H9 (cell line): ENCODE measurements around the gene MAP4K1. TPM values are rescaled to one million over a fixed set of nuclear protein-coding genes. Genes with fewer than 3 reads are reported as not detected.
A peak's percentile ranks its signal among the peaks of the same experiment; 100 is the strongest.

Source experiments
- DNase-seq: peaks from one replicate; pipeline ENCODE4 v3.0.0-alpha.2; 2017
- H2AFZ ChIP-seq: one replicate; pipeline ENCODE4 v1.6.1; 2013; ENCODE audit warnings: mild to moderate bottlenecking, low read length, control low read depth, moderate library complexity
- H2AK5ac ChIP-seq: 2 replicates; pipeline ENCODE4 v1.6.1; 2013; ENCODE audit warnings: low read length, control low read depth, mixed read lengths; ENCODE audit not compliant: insufficient read length
- H2BK120ac ChIP-seq: one replicate; pipeline ENCODE4 v1.6.1; 2013; ENCODE audit warnings: low read depth, mild to moderate bottlenecking, low read length, control low read depth, inconsistent platforms; ENCODE audit not compliant: poor library complexity, severe bottlenecking
- H2BK12ac ChIP-seq: 2 replicates; pipeline ENCODE4 v1.6.1; 2013; ENCODE audit warnings: low read length, control low read depth, mixed read lengths, low read depth; ENCODE audit not compliant: insufficient read length
- H2BK15ac ChIP-seq: 2 replicates; pipeline ENCODE4 v1.6.1; 2013; ENCODE audit warnings: low read depth, low read length, control low read depth
- H2BK20ac ChIP-seq: one replicate; pipeline ENCODE4 v1.6.1; 2013; ENCODE audit warnings: low read depth, mild to moderate bottlenecking, low read length, control low read depth, inconsistent platforms; ENCODE audit not compliant: poor library complexity, severe bottlenecking
- H2BK5ac ChIP-seq: 2 replicates; pipeline ENCODE4 v1.6.1; 2013; ENCODE audit warnings: low read length, control low read depth, mixed read lengths; ENCODE audit not compliant: insufficient read length
- H3K14ac ChIP-seq: 2 replicates; pipeline ENCODE4 v1.6.1; 2013; ENCODE audit warnings: low read length, control low read depth; ENCODE audit not compliant: insufficient read depth
- H3K18ac ChIP-seq: 2 replicates; pipeline ENCODE4 v1.6.1; 2013; ENCODE audit warnings: low read depth, mild to moderate bottlenecking, mixed read lengths, low read length, control low read depth; ENCODE audit not compliant: insufficient read length
- H3K23ac ChIP-seq: 2 replicates; pipeline ENCODE4 v1.6.1; 2013; ENCODE audit warnings: low read length, control low read depth, mixed read lengths, low read depth; ENCODE audit not compliant: insufficient read length
- H3K23me2 ChIP-seq: 2 replicates; pipeline ENCODE4 v1.6.1; 2013; ENCODE audit warnings: low read depth, mild to moderate bottlenecking, mixed read lengths, low read length, control low read depth; ENCODE audit not compliant: insufficient read length, poor library complexity, severe bottlenecking
- H3K27ac ChIP-seq: 2 replicates; pipeline ENCODE4 v1.5.1; 2013; ENCODE audit warnings: low read length, control low read depth, mixed read lengths, low read depth; ENCODE audit not compliant: insufficient read length
- H3K27me3 ChIP-seq: 2 replicates; pipeline ENCODE4 v1.6.1; 2013; ENCODE audit warnings: low read length, control low read depth, inconsistent platforms; ENCODE audit not compliant: insufficient read depth
- H3K4ac ChIP-seq: 2 replicates; pipeline ENCODE4 v1.6.1; 2013; ENCODE audit warnings: low read depth, mild to moderate bottlenecking, control low read depth, inconsistent platforms, low read length, moderate library complexity
- H3K4me1 ChIP-seq: 2 replicates; pipeline ENCODE4 v1.6.1; 2013; ENCODE audit warnings: low read length, control low read depth, inconsistent platforms; ENCODE audit not compliant: insufficient read depth
- H3K4me2 ChIP-seq: 2 replicates; pipeline ENCODE4 v1.6.1; 2013; ENCODE audit warnings: low read length, control low read depth, mixed read lengths; ENCODE audit not compliant: insufficient read length, insufficient read depth
- H3K56ac ChIP-seq: 2 replicates; pipeline ENCODE4 v1.6.1; 2013; ENCODE audit warnings: low read depth, mild to moderate bottlenecking, mixed read lengths, low read length, control low read depth; ENCODE audit not compliant: insufficient read length
- H3K79me1 ChIP-seq: 2 replicates; pipeline ENCODE4 v1.6.1; 2013; ENCODE audit warnings: low read depth, mild to moderate bottlenecking, moderate library complexity, low read length, control low read depth, inconsistent platforms; ENCODE audit not compliant: insufficient read depth, poor library complexity, severe bottlenecking
- H3K79me2 ChIP-seq: 2 replicates; pipeline ENCODE4 v1.6.1; 2013; ENCODE audit warnings: low read length, control low read depth, inconsistent platforms; ENCODE audit not compliant: insufficient read depth
- H3K9ac ChIP-seq: 2 replicates; pipeline ENCODE4 v1.6.1; 2013; ENCODE audit warnings: low read length, control low read depth, mixed read lengths; ENCODE audit not compliant: insufficient read length; ENCODE audit errors: extremely low read depth
- H3K9me3 ChIP-seq: one replicate; pipeline ENCODE4 v1.6.1; 2013; ENCODE audit warnings: low read depth, low read length, inconsistent platforms; ENCODE audit not compliant: control insufficient read depth
- H3T11ph ChIP-seq: one replicate; pipeline ENCODE4 v1.6.1; 2013; ENCODE audit warnings: mild to moderate bottlenecking, low read length, control low read depth, inconsistent platforms
- H4K20me1 ChIP-seq: one replicate; pipeline ENCODE4 v1.6.1; 2013; ENCODE audit not compliant: control insufficient read depth, insufficient read length, insufficient read depth
- H4K5ac ChIP-seq: 2 replicates; pipeline ENCODE4 v1.6.1; 2013; ENCODE audit warnings: low read depth, mild to moderate bottlenecking, mixed read lengths, low read length, control low read depth; ENCODE audit not compliant: insufficient read length
- H4K8ac ChIP-seq: replicated peaks from 2 replicates; pipeline ENCODE4 v1.6.1; 2013; ENCODE audit warnings: low read length, control low read depth, mixed read lengths, low read depth; ENCODE audit not compliant: insufficient read length
- H4K91ac ChIP-seq: 2 replicates; pipeline ENCODE4 v1.6.1; 2013; ENCODE audit warnings: low read depth, mild to moderate bottlenecking, moderate library complexity, mixed read lengths, low read length, control low read depth; ENCODE audit not compliant: insufficient read length
- H3K27ac Mint-ChIP-seq, 3 experiments: 2 replicates in 2 of 3; 3 replicates in 1 of 3; pipeline ENCODE4 v1.8.0; 2020 to 2021; ENCODE audit warnings: mixed read lengths in 3 of 3, mild to moderate bottlenecking in 1 of 3, moderate library complexity in 1 of 3
- H3K27me3 Mint-ChIP-seq: 2 replicates; pipeline ENCODE4 v1.8.0; 2021; ENCODE audit warnings: low read depth, mild to moderate bottlenecking, moderate library complexity, mixed read lengths
- H3K36me3 Mint-ChIP-seq, 3 experiments: 2 replicates in 2 of 3; 3 replicates in 1 of 3; pipeline ENCODE4 v1.8.0; 2020 to 2021; ENCODE audit warnings: low read depth in 3 of 3, mixed read lengths in 3 of 3; ENCODE audit not compliant: insufficient read depth in 1 of 3
- H3K4me1 Mint-ChIP-seq, 2 experiments: 2 replicates each; pipeline ENCODE4 v1.8.0; 2020; ENCODE audit warnings: mixed read lengths in 2 of 2
- H3K4me3 Mint-ChIP-seq, 2 experiments: 2 replicates in 1 of 2; 3 replicates in 1 of 2; pipeline ENCODE4 v1.8.0; 2020 to 2021; ENCODE audit warnings: mild to moderate bottlenecking in 2 of 2, mixed read lengths in 2 of 2, moderate library complexity in 1 of 2
- H3K9me3 Mint-ChIP-seq, 2 experiments: 2 replicates in 1 of 2; 3 replicates in 1 of 2; pipeline ENCODE4 v1.8.0; 2020; ENCODE audit warnings: mild to moderate bottlenecking in 2 of 2, mixed read lengths in 2 of 2, moderate library complexity in 1 of 2
- WGBS: extraction: QIAGEN DNeasy Blood & Tissue Kit; methylation state at CpG from one replicate; pipeline ENCODE4 v1.1.7; 2013; ENCODE audit warnings: missing lambda C conversion rate, low lambda C conversion rate, mixed read lengths; ENCODE audit not compliant: insufficient read length; ENCODE audit errors: extremely low coverage; 5-methylcytosine and 5-hydroxymethylcytosine counted together
- long read RNA-seq: library from polyadenylated mRNA; unstranded; transcript quantifications from one replicate; pipeline ENCODE4 v2.0.0, GENCODE V29; 2020
- total RNA-seq: library from RNA; stranded (reverse); gene quantifications from 2 replicates; pipeline ENCODE4 v1.2.1, GENCODE V29; 2021
- TF ChIP-seq, protein P1 (sequence below): fragments of 200-600 bp; sonication (generic); conservative IDR thresholded peaks from 3 replicates; pipeline ENCODE4 v1.8.0; 2021; ENCODE audit warnings: antibody characterized with exemption, mild to moderate bottlenecking

The MAP4K1 gene
- total RNA-seq: 25.7 and 31.1 TPM in 2 replicates
- long read RNA-seq, transcript MAP4K1-201 (31 exons, 2,653 nt): major isoform, 6 of 16 reads
- long read RNA-seq, partial matches to known transcripts: 3 of 16 reads
- long read RNA-seq, other reads (novel, unspliced or antisense): 6 of 16 reads

DNA sequence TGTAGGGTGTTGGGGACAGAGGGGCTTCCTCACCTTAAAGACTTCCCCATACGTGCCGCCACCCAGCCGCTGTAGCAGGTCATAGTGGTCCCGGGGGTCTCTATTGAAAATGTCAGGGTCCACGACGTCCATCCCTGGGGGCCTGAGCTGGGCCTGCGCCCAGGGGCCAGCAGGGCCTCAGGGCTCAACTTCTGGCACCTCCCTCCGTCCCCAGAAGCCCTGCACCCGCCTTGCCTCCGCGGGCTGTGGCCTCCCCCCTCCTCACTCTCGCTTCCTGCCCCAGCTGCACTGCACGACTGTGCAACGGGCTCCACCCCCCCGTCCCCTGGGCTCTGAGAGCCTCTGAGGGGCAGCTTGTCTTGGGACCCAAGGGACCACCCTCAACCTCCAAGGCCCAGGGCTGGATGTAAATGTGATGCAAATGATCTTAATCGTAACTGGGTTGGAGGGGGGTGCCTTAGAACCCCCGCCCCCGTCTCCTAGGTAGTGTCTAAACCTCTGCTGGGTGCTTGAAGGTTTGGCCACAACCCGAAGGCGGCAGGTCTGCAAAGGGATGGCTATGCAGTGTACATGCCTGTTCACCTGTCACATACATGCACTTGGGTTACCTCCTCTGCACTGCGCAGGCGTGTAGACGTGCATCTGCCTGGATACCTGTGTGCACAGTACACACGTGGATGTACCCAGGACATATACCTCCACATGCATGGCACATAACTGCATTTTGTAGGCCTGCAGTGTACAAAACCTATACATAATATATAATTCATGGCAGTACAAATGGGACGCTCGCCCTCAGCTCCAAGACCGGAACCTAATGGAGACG lies at the start of gene MAP4K1:
MAP4K1 (minus strand) TSS at position 190 of the 826 bp plus-strand sequence; CDS start at position 132, 58 bp downstream.
- Histone ChIP-seq H2AFZ (no peak within 1 kb of the TSS), H3K79me2 (peaks cover 4% of the 10 kb centered on the region; the same call in 1 of the 2 replicates), H2AK5ac (no peak within 1 kb of the TSS), H4K91ac (no peak within 1 kb of the TSS), H2BK120ac (no peak within 1 kb of the TSS), H2BK5ac (no peak within 1 kb of the TSS), H3K4me2 (peak within 1 kb of the TSS; percentile 61), H3K4ac (no peak within 1 kb of the TSS), H3K79me1 (peaks cover 3% of the 10 kb centered on the region), H2BK12ac (no peak within 1 kb of the TSS), H4K8ac (no peak within 1 kb of the TSS), H3K14ac (peak within 1 kb of the TSS; percentile 36; the same call in 1 of the 2 replicates), H2BK20ac (no peak within 1 kb of the TSS), H3K23me2 (peaks cover 5% of the 10 kb centered on the region), H3K9ac (peak within 1 kb of the TSS; percentile 45), H2BK15ac (no peak within 1 kb of the TSS), H3K23ac (no peak within 1 kb of the TSS), H3K9me3 (no peaks in the 10 kb centered on the region), H4K5ac (no peak within 1 kb of the TSS), H3K56ac (no peak within 1 kb of the TSS), H3K27ac (no peak within 1 kb of the TSS), H3T11ph (no peak within 1 kb of the TSS), H4K20me1 (no peaks in the 10 kb centered on the region), H3K18ac (peak within 1 kb of the TSS; percentile 9), H3K27me3 (no peaks in the 10 kb centered on the region), H3K4me1 (peaks cover 4% of the 10 kb centered on the region; the same call in 1 of the 2 replicates)
- Mint-ChIP-seq H3K36me3 (peaks cover 17 to 32% (median 25%) of the 10 kb centered on the region in 3 experiments), H3K27me3 (no peaks in the 10 kb centered on the region), H3K27ac (peak within 1 kb of the TSS; percentile 72 to 95 (median 93); a peak in 6 of 7 replicates), H3K9me3 (no peaks in the 10 kb centered on the region; a peak in 1 of 5 replicates), H3K4me1 (peaks cover 18 to 32% of the 10 kb centered on the region in 2 experiments), H3K4me3 (peak within 1 kb of the TSS; percentile 100)
- TF ChIP-seq, protein P1, sequence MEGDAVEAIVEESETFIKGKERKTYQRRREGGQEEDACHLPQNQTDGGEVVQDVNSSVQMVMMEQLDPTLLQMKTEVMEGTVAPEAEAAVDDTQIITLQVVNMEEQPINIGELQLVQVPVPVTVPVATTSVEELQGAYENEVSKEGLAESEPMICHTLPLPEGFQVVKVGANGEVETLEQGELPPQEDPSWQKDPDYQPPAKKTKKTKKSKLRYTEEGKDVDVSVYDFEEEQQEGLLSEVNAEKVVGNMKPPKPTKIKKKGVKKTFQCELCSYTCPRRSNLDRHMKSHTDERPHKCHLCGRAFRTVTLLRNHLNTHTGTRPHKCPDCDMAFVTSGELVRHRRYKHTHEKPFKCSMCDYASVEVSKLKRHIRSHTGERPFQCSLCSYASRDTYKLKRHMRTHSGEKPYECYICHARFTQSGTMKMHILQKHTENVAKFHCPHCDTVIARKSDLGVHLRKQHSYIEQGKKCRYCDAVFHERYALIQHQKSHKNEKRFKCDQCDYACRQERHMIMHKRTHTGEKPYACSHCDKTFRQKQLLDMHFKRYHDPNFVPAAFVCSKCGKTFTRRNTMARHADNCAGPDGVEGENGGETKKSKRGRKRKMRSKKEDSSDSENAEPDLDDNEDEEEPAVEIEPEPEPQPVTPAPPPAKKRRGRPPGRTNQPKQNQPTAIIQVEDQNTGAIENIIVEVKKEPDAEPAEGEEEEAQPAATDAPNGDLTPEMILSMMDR: no peak
- DNase-seq: no peak
- no CpG with 5 or more reads among the region's 28 CpGs for WGBS
